Neural progenitor cell (in vitro differentiated cells): ENCODE data around the gene P2RY4. TPM values are rescaled to one million over a fixed set of nuclear protein-coding genes. Genes with fewer than 3 reads are reported as not detected.

ENCODE experiments used
- DNase-seq: peaks from one replicate; pipeline ENCODE4 v3.0.0-alpha.2; 2016; ENCODE audit warnings: low spot score
- H2AFZ ChIP-seq: fragments of 200-600 bp; sonication (generic); replicated peaks from 2 replicates; pipeline ENCODE4 v1.6.1; 2016; ENCODE audit warnings: antibody characterized with exemption
- H3F3A ChIP-seq: fragments of 200-600 bp; sonication (generic); 2 replicates; pipeline ENCODE4 v1.6.1; 2016; ENCODE audit warnings: antibody characterized with exemption, low read depth
- H3K27ac ChIP-seq: fragments of 200-600 bp; sonication (generic); 2 replicates; pipeline ENCODE4 v1.5.1; 2016; ENCODE audit warnings: mild to moderate bottlenecking
- H3K27me3 ChIP-seq: fragments of 200-600 bp; sonication (generic); 2 replicates; pipeline ENCODE4 v1.6.1; 2016; ENCODE audit warnings: mild to moderate bottlenecking, moderate library complexity
- H3K36me3 ChIP-seq: fragments of 200-600 bp; sonication (generic); 2 replicates; pipeline ENCODE4 v1.5.1; 2016
- H3K4me1 ChIP-seq: fragments of 200-600 bp; sonication (generic); 2 replicates; pipeline ENCODE4 v1.6.1; 2016; ENCODE audit warnings: mixed run types
- H3K4me2 ChIP-seq: fragments of 200-600 bp; sonication (generic); 2 replicates; pipeline ENCODE4 v1.6.1; 2016
- H3K4me3 ChIP-seq: fragments of 200-600 bp; sonication (generic); 2 replicates; pipeline ENCODE4 v1.5.1; 2016
- H3K79me2 ChIP-seq: fragments of 200-600 bp; sonication (generic); 2 replicates; pipeline ENCODE4 v1.6.1; 2016; ENCODE audit warnings: low read depth
- H3K9ac ChIP-seq: fragments of 200-600 bp; sonication (generic); 2 replicates; pipeline ENCODE4 v1.6.1; 2016
- H3K9me3 ChIP-seq: fragments of 200-600 bp; sonication (generic); 2 replicates; pipeline ENCODE4 v1.5.1; 2016; ENCODE audit warnings: low read depth
- H4K20me1 ChIP-seq: fragments of 200-600 bp; sonication (generic); 2 replicates; pipeline ENCODE4 v1.6.1; 2016; ENCODE audit warnings: low read depth
- H3K27ac Mint-ChIP-seq: 3 replicates; pipeline ENCODE4 v1.8.0; 2021; ENCODE audit warnings: mixed read lengths
- H3K27me3 Mint-ChIP-seq: 2 replicates; pipeline ENCODE4 v1.8.0; 2022; ENCODE audit warnings: low read depth, mild to moderate bottlenecking, inconsistent platforms, moderate library complexity, mixed read lengths; ENCODE audit not compliant: insufficient read depth
- H3K36me3 Mint-ChIP-seq: 3 replicates; pipeline ENCODE4 v1.8.0; 2021; ENCODE audit warnings: mixed read lengths
- H3K4me1 Mint-ChIP-seq: 3 replicates; pipeline ENCODE4 v1.8.0; 2021; ENCODE audit warnings: mixed read lengths
- H3K4me3 Mint-ChIP-seq: 3 replicates; pipeline ENCODE4 v1.8.0; 2021; ENCODE audit warnings: mild to moderate bottlenecking, moderate library complexity, mixed read lengths
- H3K9me3 Mint-ChIP-seq: 3 replicates; pipeline ENCODE4 v1.8.0; 2020; ENCODE audit warnings: mixed read lengths
- EZH2 ChIP-seq: fragments of 200-600 bp; sonication (generic); IDR thresholded peaks from 2 replicates; pipeline ENCODE4 v1.6.1; 2017; ENCODE audit warnings: antibody characterized with exemption, mild to moderate bottlenecking, moderate library complexity
- EZH2phosphoT487 ChIP-seq: fragments of 200-600 bp; sonication (generic); IDR thresholded peaks from 2 replicates; pipeline ENCODE4 v1.6.1; 2017; ENCODE audit warnings: antibody characterized with exemption
- total RNA-seq: library from RNA; depleted of rRNA; stranded (reverse); fragments of >200 nt; gene quantifications from 2 replicates; pipeline ENCODE4 v1.2.3, GENCODE V29; 2015; ENCODE audit warnings: low replicate concordance
- TF ChIP-seq, protein P1 (sequence below): fragments of 200-600 bp; sonication (generic); IDR thresholded peaks from 2 replicates; pipeline ENCODE4 v1.5.1; 2017; ENCODE audit warnings: antibody characterized with exemption, mild to moderate bottlenecking

The P2RY4 gene
- total RNA-seq, 1 donor from 2014 or later: not detected

DNA sequence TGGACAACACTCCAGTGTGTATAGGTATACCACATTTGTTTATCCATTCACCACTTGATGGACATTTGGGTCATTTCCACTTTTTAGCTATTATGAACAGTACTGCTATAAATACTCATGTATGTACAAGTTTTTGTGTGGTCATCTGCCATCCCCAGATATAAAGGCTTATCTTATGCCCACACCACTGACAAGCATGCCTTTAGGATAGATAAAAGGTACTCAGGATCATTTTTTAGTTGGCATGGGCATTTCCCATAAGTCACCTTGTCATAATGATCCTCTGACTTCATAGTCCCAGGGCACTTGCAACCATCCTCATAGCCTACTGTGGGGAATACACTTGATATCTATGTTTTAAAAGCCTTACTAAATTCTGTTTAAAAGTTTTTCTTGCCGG, 19.3 kb downstream of the P2RY4 start:
- TF ChIP-seq, protein P1, sequence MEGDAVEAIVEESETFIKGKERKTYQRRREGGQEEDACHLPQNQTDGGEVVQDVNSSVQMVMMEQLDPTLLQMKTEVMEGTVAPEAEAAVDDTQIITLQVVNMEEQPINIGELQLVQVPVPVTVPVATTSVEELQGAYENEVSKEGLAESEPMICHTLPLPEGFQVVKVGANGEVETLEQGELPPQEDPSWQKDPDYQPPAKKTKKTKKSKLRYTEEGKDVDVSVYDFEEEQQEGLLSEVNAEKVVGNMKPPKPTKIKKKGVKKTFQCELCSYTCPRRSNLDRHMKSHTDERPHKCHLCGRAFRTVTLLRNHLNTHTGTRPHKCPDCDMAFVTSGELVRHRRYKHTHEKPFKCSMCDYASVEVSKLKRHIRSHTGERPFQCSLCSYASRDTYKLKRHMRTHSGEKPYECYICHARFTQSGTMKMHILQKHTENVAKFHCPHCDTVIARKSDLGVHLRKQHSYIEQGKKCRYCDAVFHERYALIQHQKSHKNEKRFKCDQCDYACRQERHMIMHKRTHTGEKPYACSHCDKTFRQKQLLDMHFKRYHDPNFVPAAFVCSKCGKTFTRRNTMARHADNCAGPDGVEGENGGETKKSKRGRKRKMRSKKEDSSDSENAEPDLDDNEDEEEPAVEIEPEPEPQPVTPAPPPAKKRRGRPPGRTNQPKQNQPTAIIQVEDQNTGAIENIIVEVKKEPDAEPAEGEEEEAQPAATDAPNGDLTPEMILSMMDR: no peak
- TF ChIP-seq EZH2phosphoT487 (no peak), EZH2 (no peak)
- Mint-ChIP-seq H3K36me3 (no peaks in the 10 kb centered on the region), H3K27me3 (peaks cover 6% of the 10 kb centered on the region), H3K27ac (no peak overlapping the region), H3K4me3 (no peak overlapping the region), H3K4me1 (no peaks in the 10 kb centered on the region), H3K9me3 (peaks cover 4% of the 10 kb centered on the region)
- no peaks in the 10 kb centered on the region for H3K27me3 ChIP-seq
- no peak for DNase-seq
- no peaks in the 10 kb centered on the region for H3K4me1 ChIP-seq
- no peaks in the 10 kb centered on the region for H3K36me3 ChIP-seq
- no peak overlapping the region for H2AFZ ChIP-seq
- no peaks in the 10 kb centered on the region for H3F3A ChIP-seq
- no peak overlapping the region for H3K4me3 ChIP-seq
- no peaks in the 10 kb centered on the region for H3K79me2 ChIP-seq
- H4K20me1 ChIP-seq: no peaks in the 10 kb centered on the region
- no peak overlapping the region for H3K4me2 ChIP-seq
- H3K27ac ChIP-seq: no peak overlapping the region
- H3K9me3 ChIP-seq: no peaks in the 10 kb centered on the region
- H3K9ac ChIP-seq: no peak overlapping the region

DNA sequence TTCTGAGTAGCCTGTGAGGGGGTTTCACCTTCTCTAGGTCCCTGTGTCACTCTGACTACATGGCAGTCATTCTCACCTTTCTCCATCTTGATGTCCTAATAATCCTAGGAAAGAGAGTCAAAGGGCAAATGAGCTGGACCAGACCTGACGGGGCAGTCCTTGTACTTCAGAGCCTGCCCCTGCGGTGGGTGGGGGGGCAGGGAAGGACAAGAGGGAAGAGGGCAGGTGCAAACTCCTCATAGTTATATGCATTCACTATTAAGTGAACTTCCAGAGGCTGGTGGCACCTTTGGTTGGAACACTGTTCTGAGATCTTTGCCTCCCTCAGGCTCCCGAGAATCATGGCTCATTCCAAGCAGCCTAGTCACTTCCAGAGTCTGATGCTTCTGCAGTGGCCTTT, 25.6 kb downstream of the P2RY4 start, which contains the start of gene AWAT1:
Gene AWAT1 (plus strand): TSS at position 301 of the 400 bp plus-strand sequence. CDS start 41 bp downstream, at position 342.
- H3K27ac ChIP-seq: no peak within 1 kb of the TSS
- H3K9me3 ChIP-seq: no peaks in the 10 kb centered on the region
- TF ChIP-seq, protein P1: no peak
- TF ChIP-seq EZH2phosphoT487 (no peak), EZH2 (no peak)
- no peaks in the 10 kb centered on the region for H3F3A ChIP-seq
- no peak within 1 kb of the TSS for H3K4me2 ChIP-seq
- H3K27me3 ChIP-seq: no peaks in the 10 kb centered on the region
- H3K4me3 Mint-ChIP-seq: no peak within 1 kb of the TSS
- no peak within 1 kb of the TSS for H2AFZ ChIP-seq
- H3K4me3 ChIP-seq: no peak within 1 kb of the TSS
- peaks cover 6% of the 10 kb centered on the region for H3K27me3 Mint-ChIP-seq
- H3K27ac Mint-ChIP-seq: no peak within 1 kb of the TSS
- no peaks in the 10 kb centered on the region for H3K4me1 ChIP-seq
- H3K36me3 ChIP-seq: no peaks in the 10 kb centered on the region
- no peaks in the 10 kb centered on the region for H3K36me3 Mint-ChIP-seq
- no peaks in the 10 kb centered on the region for H3K79me2 ChIP-seq
- no peak for DNase-seq
- H3K9ac ChIP-seq: no peak within 1 kb of the TSS
- H4K20me1 ChIP-seq: no peaks in the 10 kb centered on the region
- H3K4me1 Mint-ChIP-seq: no peaks in the 10 kb centered on the region
- peaks cover 4% of the 10 kb centered on the region for H3K9me3 Mint-ChIP-seq

DNA sequence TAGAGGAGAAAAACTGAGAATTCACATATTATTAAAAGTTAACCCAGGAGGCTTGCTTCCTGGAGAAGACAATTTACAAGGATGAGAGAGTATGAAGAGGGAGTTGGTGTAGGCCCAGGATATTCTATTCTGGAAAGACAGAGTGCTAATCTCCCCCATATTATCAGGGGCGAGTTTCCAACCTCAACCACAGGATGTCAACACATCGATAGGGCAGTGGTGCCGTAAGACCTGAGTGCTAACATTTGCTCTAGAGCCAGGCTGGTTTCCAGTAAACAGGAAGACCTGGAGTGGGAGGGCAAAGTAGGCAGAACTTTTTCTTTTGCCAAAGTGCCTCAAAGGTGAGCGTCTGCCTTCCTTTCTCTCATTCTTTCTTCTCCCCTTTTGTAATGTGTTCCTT, 28.3 kb downstream of the P2RY4 start:
- no peaks in the 10 kb centered on the region for H3K36me3 Mint-ChIP-seq
- TF ChIP-seq EZH2phosphoT487 (no peak), EZH2 (no peak)
- TF ChIP-seq, protein P1: no peak

More for the DNA sequence above, 28.3 kb downstream of the P2RY4 start:
- Histone ChIP-seq H3K4me1 (no peaks in the 10 kb centered on the region), H3K4me2 (no peak overlapping the region), H4K20me1 (no peaks in the 10 kb centered on the region), H3K27ac (no peak overlapping the region), H2AFZ (no peak overlapping the region), H3K9ac (no peak overlapping the region), H3K79me2 (no peaks in the 10 kb centered on the region), H3K36me3 (no peaks in the 10 kb centered on the region), H3K9me3 (no peaks in the 10 kb centered on the region), H3K4me3 (no peak overlapping the region), H3F3A (no peaks in the 10 kb centered on the region), H3K27me3 (no peaks in the 10 kb centered on the region)
- Mint-ChIP-seq H3K27ac (no peak overlapping the region), H3K4me3 (no peak overlapping the region), H3K4me1 (no peaks in the 10 kb centered on the region), H3K27me3 (no peaks in the 10 kb centered on the region), H3K9me3 (no peaks in the 10 kb centered on the region)
- DNase-seq: no peak
